ENCODE measurements around the gene MEFV.

MEFV gene

GRCh38 chr16:3254309-3254708, 2.1 kb downstream of the MEFV start:
- no peak for TF ChIP-seq CTCF (conservative IDR thresholded peaks at IDR 0.05; ENCODE audit: low read depth)
- CTCF ChIA-PET = no interaction called here
- no peak overlapping the region for H3K27ac ChIP-seq
- POLR2A ChIA-PET (ENCODE audit: low non-redundant PET) = no interaction called here
- DNase-seq (ENCODE audit: low spot score) = no peak

GRCh38 chr16:3252967-3253366, 3.5 kb downstream of the MEFV start:
- ChIA-PET POLR2A (ENCODE audit: low non-redundant PET) (interaction anchor here (1.0 kb wide), 1 partner anchor 11 kb away, joined by 13 read pairs; no protein-coding TSS in a partner anchor), CTCF (interaction anchor here (0.7 to 1.0 kb wide), 3 partner anchors 14 to 101 kb away, joined by 3 read pairs; no protein-coding TSS in a partner anchor)
- H3K27ac ChIP-seq = no peak overlapping the region
- no peak for DNase-seq (ENCODE audit: low spot score)
- no peak for TF ChIP-seq CTCF (conservative IDR thresholded peaks at IDR 0.05; ENCODE audit: low read depth)

GRCh38 chr16:3249451-3249850, 7.0 kb downstream of the MEFV start:
- CTCF ChIA-PET = no interaction called here
- no peak overlapping the region for H3K27ac ChIP-seq
- no peak for TF ChIP-seq CTCF (conservative IDR thresholded peaks at IDR 0.05; ENCODE audit: low read depth)
- no peak for DNase-seq (ENCODE audit: low spot score)
- POLR2A ChIA-PET (ENCODE audit: low non-redundant PET) = no interaction called here

- POLR2A ChIA-PET (ENCODE audit: low non-redundant PET) = no interaction called here
- no peak for TF ChIP-seq CTCF (conservative IDR thresholded peaks at IDR 0.05; ENCODE audit: low read depth)
- DNase-seq (ENCODE audit: low spot score) = no peak
- CTCF ChIA-PET = no interaction called here
- no peak overlapping the region for H3K27ac ChIP-seq
Observed at GRCh38 chr16:3249020-3249419, 7.4 kb downstream of the MEFV start.

GRCh38 chr16:3248596-3248995, 7.8 kb downstream of the MEFV start:
- no peak overlapping the region for H3K27ac ChIP-seq
- TF ChIP-seq CTCF (conservative IDR thresholded peaks at IDR 0.05; ENCODE audit: low read depth) = no peak
- no peak for DNase-seq (ENCODE audit: low spot score)
- ChIA-PET CTCF (no interaction called here), POLR2A (ENCODE audit: low non-redundant PET) (no interaction called here)

GRCh38 chr16:3246876-3247275, 9.6 kb downstream of the MEFV start:
- no peak for DNase-seq (ENCODE audit: low spot score)
- ChIA-PET CTCF (interaction anchor here (0.9 kb wide), 1 partner anchor 84 kb away, joined by 3 read pairs; no protein-coding TSS in a partner anchor), POLR2A (ENCODE audit: low non-redundant PET) (no interaction called here)
- no peak for TF ChIP-seq CTCF (conservative IDR thresholded peaks at IDR 0.05; ENCODE audit: low read depth)
- H3K27ac ChIP-seq = no peak overlapping the region

- DNase-seq (ENCODE audit: low spot score) = no peak
- TF ChIP-seq CTCF (conservative IDR thresholded peaks at IDR 0.05; ENCODE audit: low read depth) = no peak
- no peak overlapping the region for H3K27ac ChIP-seq
- ChIA-PET POLR2A (ENCODE audit: low non-redundant PET) (no interaction called here), CTCF (no interaction called here)
Observed at GRCh38 chr16:3246002-3246401, 10.4 kb downstream of the MEFV start.
